ENCODE measurements around the gene SORCS3.

SORCS3 gene

DNA sequence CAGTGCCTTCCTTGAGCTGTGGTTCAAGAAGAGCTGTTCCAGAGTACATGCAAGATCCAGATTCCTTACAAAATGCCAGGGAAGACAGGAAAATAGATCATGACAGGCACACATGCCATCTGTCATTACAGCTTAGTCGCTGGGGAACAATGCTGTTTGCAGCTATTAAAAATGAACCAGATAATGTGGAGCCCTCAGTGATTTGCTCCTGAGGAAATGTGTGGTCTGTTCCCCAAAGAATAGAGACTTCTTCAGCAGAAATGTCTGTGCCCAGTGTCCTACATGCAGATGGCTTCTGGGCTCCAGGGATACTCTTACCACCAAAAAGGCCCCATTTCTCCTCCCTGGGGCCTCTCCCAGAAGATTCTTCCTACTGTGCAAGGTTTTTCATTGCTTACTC is 627.9 kb downstream of the SORCS3 start:
- TF ChIP-seq, protein P1, sequence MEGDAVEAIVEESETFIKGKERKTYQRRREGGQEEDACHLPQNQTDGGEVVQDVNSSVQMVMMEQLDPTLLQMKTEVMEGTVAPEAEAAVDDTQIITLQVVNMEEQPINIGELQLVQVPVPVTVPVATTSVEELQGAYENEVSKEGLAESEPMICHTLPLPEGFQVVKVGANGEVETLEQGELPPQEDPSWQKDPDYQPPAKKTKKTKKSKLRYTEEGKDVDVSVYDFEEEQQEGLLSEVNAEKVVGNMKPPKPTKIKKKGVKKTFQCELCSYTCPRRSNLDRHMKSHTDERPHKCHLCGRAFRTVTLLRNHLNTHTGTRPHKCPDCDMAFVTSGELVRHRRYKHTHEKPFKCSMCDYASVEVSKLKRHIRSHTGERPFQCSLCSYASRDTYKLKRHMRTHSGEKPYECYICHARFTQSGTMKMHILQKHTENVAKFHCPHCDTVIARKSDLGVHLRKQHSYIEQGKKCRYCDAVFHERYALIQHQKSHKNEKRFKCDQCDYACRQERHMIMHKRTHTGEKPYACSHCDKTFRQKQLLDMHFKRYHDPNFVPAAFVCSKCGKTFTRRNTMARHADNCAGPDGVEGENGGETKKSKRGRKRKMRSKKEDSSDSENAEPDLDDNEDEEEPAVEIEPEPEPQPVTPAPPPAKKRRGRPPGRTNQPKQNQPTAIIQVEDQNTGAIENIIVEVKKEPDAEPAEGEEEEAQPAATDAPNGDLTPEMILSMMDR (IDR thresholded peaks at IDR 0.05; ENCODE audit: low read depth, low read length, missing control alignments): no peak
- DNase-seq (ENCODE audit: low read depth): no peak
- H3K4me3 ChIP-seq (ENCODE audit: low read depth, low read length): no peak overlapping the region

DNA sequence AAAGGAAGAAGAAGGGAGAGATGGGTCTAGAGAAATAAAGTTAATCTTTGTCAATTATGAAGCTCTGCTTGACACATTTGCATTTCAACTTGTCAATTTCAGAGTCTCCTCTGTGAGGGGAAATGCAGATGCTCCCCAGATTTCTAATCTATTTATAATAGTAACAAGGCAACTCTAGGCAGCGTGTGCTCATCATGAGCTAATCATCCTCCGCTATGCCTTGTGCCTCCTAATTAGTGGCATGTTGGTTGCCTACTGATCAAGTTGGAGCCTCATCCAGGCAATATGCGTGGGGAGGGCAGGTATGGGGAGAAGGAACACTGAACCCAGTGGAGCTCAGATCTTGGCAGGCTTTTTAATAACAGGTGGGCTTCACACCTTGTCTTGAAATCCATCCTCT is 628.6 kb downstream of the SORCS3 start:
- no peak overlapping the region for H3K4me3 ChIP-seq (ENCODE audit: low read depth, low read length)
- TF ChIP-seq, protein P1 (IDR thresholded peaks at IDR 0.05; ENCODE audit: low read depth, low read length, missing control alignments): no peak
- DNase-seq (ENCODE audit: low read depth): no peak

DNA sequence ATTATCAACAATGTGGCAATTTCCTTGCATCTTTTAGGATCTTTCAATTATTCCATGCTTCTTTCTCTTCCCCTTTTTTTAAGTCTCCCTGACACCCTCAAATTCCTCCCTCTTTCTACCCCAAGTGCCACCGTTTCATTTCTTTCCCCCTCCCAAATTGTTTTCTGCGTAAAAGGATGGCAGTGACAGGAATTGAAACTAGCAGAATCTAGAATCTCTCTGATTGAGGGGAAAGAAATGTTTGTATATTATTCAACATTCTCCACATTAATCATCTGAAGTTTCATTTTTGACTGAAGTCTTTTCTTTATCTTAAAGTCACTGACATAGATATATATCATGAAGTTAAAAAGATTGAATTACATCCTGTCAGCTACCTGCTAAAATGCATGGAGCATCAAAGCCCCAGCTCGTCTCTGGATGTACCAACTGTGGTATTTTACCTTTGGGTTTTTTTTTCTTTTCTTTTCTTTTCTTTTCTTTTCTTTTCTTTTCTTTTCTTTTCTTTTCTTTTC is 633.5 kb downstream of the SORCS3 start:
- no peak for DNase-seq (ENCODE audit: low read depth)
- H3K4me3 ChIP-seq (ENCODE audit: low read depth, low read length): no peak overlapping the region
- TF ChIP-seq, protein P1 (IDR thresholded peaks at IDR 0.05; ENCODE audit: low read depth, low read length, missing control alignments): no peak

DNA sequence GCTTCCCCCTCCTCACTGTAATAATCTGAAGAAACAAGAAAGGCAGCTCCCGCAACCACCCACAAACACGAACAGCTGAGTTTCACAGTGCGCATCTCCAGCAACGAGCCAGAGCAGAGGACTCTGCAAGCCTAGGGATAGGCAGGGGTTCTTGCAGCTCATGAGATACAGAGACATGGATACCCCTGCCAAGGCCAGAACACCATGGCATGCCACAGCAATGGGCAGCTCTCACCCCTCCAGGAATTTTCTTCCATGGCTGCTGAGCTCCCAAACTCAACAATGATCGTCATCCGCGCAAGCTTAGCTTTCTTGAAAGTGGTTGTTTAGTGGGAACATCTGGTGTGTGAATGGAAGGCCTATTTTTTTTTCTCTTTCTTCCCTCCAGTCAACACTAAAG is 637.3 kb downstream of the SORCS3 start:
- no peak for DNase-seq (ENCODE audit: low read depth)
- H3K4me3 ChIP-seq (ENCODE audit: low read depth, low read length): no peak overlapping the region
- TF ChIP-seq, protein P1 (IDR thresholded peaks at IDR 0.05; ENCODE audit: low read depth, low read length, missing control alignments): no peak

DNA sequence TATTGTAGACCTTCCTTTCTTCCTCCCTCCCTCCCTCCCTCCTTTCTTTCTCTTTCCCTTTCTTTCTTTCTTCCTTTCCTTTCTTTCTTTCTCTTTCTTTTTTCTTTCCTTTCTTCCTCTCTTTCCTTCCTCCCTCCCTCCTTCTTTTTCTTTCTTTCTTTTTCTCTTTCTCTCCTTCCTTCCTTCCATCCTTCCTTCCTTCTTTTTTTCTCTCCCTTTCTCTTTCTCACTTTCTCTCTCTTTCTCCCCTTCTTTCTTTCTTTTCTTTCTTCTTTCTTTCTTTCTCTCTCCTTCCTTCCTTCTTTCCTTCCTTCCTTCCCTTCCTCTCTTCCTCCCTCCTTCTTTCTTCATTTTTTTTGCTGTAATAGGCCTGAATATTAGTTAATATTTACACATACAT is 638.0 kb downstream of the SORCS3 start:
- no peak overlapping the region for H3K4me3 ChIP-seq (ENCODE audit: low read depth, low read length)
- no peak for DNase-seq (ENCODE audit: low read depth)

DNA sequence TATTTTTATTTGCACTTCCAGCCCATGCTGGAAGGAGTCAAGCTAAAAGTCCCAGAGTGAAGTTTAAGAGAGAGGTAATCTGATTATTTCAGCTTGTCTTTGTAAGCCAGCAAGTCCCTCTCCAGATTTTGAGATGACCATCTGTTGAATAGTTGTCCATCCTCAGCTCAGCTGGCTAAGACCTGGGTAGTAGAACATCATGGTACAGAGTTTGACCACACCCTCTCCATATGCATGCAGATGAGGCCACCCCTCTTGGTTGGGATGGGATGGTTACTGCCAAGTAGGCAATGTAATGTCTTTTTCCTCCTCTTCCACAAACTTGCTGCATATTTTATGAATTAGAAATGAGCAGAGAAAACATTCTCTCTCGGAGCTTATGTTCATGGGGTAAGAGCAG is 639.8 kb downstream of the SORCS3 start:
- no peak for DNase-seq (ENCODE audit: low read depth)
- no peak overlapping the region for H3K4me3 ChIP-seq (ENCODE audit: low read depth, low read length)
- TF ChIP-seq, protein P1 (IDR thresholded peaks at IDR 0.05; ENCODE audit: low read depth, low read length, missing control alignments): no peak

More for the DNA sequence above, 638.0 kb downstream of the SORCS3 start:
- TF ChIP-seq, protein P1 (IDR thresholded peaks at IDR 0.05; ENCODE audit: low read depth, low read length, missing control alignments): no peak

DNA sequence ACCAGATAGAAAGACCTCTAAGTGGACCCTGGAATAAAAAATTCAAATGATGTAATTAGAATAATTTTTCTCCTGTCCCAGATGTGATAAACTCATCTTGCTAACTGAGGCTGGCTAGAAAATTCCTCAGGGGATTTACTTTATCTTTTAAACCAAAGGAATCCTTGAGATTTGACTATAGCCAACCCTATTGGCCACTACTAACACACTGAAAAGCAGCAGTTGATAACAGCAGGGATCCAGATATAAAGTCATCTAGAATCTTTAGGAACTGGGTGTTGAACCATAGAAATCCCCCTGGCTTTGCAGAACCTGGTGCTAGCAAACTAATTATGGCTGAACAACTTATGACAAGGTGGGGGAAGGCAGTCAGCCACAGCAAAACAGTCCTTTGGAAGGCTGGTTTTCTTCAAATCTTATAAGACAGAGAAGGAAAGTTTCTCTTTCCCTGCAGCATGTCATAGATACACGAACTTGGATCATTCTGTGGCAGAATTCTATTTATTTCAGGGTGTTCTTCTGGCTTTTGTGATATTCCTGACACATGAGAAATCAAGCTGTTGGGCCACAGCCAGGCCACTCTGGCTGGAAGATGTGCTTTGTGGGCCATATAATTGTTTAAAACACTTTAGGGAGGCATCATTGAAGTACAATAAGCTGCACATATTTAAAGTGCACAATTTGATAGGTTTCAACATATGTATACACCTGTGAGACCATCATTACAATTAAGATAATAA is 643.6 kb downstream of the SORCS3 start:
- DNase-seq (ENCODE audit: low read depth): no peak
- TF ChIP-seq, protein P1 (IDR thresholded peaks at IDR 0.05; ENCODE audit: low read depth, low read length, missing control alignments): no peak
- no peak overlapping the region for H3K4me3 ChIP-seq (ENCODE audit: low read depth, low read length)

All from GM12864 (cell line).